HG02885 (cell line): ENCODE results near the gene ACADSB.

Experiments used
- ATAC-seq: cut with Tn5 transposase; IDR thresholded peaks from one replicate; pipeline ENCODE4 v1.9.1; 2021; ENCODE audit warnings: mild to moderate bottlenecking; ENCODE audit not compliant: unreplicated experiment, poor library complexity

Gene ACADSB

DNA sequence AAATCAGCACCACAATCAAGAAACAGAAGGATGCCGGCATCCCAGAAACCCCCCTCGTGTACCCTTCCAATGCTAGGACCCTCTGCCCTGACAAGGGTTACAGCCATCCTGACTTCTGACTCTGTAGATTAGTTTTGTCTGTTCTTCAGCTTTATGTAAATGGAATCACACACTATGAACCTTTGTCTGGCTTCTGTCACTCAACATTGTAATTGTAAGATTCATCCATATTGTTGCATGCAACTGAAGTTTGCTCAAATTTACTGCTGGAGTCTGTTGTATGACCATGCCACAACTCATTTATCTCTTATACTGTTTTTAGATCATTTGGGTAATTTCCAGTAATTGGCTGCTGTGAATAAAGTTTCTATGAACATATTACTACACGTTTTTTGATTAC, 8.7 kb upstream of the ACADSB start:
- ATAC-seq: no peak

DNA sequence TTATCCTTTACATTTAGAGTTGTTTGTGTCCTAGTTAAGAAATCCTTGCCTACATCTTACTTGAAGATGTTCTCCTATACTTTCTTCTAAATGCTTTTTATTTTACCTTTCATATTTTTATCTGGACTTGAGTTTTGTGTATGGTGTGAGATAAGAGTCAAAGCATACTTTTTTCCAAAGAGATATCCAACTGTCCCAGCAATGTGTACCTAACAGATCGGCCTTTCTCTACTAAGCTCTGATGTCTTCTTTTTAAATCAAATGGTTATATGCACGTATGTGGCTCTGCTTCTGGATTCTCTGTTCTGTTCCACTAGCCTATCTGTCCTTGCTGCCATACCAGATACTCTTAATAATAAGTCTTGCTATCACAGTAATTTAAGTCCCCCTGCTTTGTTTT, 7.4 kb upstream of the ACADSB start:
- no peak for ATAC-seq

DNA sequence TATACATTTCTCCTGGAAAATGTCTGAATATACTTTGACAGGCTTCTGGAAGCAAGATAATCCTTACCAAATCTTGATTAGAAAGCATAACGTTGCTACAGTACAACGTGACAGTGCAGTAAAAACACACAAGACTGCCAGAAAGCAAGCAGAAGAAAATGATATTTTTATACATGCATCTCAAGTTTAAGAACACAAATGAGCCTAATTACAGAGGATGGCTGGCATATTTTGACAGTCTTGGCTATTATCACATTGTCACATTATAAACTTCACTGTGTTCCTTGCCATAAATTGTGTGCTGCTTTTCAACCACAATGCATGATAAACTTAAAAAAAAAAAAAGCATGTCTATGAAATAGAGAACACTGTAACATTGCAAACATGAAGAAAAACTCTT, 4.5 kb upstream of the ACADSB start:
- no peak for ATAC-seq

DNA sequence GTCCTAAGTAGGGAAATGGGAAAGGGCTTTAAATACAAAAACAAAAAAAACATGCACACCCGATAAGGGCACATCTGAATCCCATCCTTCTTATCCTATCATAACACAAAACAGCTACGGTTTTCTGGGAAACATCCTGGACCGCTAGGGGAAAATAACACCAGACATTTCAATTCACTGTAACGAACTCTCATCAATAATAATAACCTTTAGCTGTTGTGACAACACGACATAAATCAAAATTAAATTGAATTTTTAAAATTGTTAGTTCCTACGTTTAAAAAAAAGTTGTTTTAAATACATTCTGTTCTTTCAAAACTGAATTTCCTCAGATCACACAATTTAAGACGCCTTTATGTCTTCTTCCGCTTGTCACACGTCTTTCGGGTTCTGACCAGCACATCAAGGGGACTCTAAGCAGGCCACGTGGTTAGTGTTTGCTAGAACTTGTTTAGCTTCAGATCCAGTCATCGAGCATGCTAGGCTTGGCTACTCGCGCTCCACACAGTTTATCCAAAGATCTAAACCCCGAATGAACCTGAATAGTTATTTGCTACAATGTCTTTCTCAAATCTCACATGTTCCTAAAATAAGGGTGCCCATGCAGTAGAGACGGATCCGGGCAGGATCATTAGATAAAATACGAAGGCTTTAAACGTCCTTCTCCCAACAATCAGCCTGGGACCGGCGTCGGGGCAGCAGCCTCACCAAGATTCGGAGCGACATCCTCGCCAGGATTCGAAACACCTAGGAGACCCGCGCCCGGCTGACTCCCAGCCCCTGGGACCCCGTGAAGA, 1.1 kb upstream of the ACADSB start:
- peak; percentile 43 for ATAC-seq

DNA sequence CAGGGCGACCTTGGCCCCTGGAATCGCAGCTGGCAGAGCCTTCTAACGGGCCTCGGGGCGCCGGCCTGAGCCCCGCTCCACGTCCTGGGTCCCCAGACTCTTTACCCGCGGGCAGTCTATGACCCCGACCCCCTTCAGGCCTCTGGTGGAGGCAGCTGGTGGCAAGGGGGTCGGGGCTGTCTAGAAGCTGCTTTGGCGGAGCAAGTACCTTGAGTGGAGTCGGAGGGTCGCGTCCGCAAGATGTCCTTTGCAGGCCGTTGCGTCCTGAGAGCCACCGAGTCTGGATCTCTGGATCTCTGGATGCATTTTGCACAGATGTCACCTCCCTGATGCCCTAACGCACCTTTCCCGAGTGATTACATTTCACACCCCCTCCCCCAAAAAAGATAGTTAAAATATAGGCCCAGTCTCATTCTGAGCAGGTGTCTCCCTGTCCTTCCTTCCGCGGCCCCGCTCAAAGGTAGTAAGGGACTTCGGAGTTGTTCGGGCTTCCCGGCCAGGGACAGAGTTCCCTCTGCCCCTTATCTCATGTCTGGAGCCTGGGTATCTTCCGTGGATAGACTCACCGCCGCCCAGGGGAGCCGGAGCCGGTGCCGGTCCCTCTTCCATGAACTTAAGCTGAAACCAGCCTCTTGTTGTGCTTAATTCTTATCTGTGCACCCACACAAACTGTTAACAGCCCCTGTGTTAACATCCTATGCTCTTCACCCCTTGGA, 457 bp downstream of the ACADSB start:
- ATAC-seq: peak; percentile 17

DNA sequence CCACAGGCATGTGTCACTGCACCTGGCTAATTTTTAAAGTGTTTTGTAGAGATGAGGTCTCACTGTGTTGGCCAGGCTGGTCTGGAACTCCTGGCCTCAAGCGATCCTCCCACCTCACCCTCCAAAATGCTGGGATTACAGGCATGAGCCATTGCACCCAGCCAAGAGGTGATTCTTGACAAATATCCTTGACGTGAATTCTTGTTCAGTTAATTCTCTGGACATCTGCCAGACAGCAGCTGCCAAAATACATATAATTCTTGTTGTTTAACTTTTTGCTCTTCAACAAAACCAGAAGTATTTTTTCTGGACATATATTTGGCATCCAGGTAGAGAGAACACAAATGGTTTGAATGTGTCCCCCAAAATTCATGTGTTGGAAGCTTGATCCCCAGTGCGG, 3.2 kb downstream of the ACADSB start:
- ATAC-seq: no peak

DNA sequence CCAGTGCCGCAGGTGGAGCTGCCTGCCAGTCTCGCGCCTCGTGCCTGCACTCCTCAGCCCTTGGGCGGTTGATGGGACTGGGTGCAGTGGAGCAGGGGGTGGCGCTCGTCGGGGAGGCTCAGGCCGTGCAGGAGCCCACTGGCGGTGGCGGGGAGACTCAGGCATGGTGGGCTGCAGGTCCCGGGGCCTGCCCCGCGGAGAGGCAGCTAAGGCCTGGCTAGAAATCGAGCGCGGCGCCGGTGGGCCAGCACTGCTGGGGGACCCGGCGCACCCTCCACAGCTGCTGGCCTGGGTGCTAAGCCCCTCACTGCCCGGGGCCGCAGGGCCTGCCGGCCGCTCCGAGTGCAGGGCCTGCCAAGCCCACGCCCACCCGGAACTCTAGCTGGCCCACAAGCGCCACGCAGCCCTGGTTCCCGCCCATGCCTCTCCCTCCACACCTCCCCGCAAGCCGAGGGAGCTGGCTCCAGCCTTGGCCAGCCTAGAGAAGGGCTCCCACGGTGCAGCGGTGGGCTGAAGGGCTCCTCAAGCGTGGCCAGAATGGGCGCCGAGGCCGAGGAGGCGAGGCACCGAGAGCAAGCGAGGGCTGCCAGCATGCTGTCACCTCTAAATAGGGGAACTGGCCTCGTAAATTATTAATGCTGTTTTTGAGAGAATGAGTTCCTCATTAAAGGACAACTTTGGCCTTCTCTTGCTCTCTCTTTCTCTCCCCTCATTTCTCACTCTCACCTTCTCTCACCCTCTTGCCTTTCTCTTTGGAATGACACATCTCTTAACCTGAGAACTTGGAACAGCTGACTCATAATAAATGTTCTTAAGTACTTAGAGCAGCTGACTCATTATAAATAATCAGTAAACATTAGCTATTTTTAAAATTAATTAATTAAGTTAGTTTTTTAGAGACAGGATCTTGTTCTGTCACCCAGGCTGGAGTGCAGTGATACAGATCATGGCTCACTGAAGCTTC, 4.9 kb downstream of the ACADSB start:
- ATAC-seq: no peak

DNA sequence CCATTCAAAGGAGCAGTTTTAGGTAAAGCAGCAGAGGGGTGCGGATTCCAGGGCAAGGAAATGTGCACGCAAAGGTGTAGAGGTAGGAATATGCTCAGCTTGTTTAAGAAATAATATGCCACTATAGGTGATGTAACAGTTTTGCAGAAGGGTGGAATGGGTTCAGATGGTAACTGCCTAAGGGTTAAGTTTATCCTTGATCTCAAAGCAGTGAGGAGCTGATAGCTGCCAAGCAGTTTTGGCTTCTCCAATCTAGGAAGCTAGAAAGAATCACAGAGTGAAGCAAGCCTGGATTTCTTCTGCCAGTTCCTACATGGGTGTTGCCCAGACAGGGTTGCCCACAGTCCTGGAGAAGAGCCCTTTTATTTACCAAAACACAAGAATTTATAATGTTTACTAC, 6.0 kb downstream of the ACADSB start:
- ATAC-seq: no peak

DNA sequence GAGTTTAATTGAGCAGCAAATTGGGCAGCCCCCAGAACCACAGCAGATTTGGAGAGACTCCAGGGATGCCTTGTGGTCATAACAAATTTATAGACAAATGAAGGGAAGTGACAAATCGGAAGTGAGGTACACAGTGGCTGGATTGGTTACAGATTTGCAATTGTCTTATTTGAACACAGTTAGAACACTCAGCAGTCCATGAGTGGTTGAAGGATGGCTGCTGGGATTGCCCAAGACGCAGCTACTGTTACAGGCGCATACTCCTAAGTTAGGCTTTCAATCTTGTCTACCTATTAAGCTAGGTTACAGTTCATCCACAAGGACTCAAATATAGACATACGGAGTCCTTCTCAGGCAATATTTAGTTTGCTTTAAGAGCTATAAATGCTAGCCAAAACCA, 7.4 kb downstream of the ACADSB start:
- no peak for ATAC-seq

DNA sequence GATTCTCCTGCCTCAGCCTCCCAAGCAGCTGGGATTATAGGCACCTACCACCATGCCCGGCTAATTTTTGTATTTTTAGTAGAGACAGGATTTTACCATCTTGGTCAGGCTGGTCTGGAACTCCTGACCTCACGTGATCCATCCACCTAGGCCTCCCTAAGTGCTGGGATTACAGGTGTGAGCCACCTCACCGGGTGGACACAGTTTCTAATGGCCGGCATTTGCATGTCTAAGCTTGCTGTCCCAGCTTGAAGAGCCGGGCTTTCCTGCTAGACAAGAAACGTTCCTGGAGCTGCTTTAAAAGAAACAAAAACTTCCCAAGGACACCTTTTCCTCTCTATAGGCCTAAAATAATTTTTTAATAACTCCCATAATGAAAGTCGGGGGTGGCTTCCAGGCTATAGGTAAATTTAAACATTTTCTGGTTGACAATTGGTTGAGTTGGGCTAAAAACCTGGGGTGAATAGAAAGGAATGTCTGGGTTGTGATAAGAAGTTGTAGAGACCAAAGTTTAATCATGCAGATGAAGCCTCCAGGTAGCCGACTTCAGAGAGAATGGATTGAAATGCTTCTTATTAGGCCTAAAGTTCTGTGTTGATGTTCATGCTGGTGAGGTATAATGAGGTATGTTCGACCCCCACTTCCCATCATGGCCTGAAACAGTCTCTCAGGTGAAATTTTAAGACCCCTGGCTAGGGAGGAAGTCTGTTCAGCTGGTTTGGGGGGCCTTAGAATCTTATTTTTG, 8.8 kb downstream of the ACADSB start:
- no peak for ATAC-seq

DNA sequence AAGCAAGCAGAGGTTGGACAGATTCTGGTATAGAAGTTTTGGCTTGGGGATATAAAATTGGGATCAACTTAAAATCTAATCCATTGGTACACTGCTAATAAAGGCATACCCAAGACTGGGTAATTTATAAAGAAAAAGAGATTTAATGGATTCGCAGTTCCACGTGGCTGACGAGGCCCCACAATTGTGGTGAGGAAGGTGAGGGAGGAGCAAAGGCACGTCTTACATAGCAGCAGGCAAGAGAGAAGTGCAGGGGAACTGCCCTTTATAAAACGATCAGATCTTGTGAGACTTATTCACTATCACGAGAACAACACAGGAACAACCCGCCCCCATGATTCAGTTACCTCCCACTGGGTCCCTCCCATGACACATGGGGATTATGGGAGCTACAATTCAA, 9.7 kb downstream of the ACADSB start:
- ATAC-seq: no peak

DNA sequence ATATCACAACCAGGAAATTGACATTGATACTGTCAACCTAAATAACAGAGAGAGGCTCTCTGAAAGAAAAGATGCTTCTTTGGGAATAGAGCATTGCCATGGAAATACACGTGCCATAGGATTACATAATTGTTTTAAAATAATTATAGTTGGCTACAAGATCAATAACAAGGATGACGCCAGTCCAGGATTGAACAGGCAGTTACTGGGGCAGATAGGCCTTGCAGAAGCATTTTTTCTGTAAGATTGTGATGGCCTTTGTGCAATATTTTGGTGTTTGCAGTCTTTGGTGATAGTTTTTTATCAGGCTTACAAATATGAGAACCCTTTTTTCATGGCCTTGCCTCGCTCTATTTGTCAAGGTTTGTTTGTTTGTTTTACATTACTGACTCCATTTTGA, 10.5 kb downstream of the ACADSB start:
- no peak for ATAC-seq

DNA sequence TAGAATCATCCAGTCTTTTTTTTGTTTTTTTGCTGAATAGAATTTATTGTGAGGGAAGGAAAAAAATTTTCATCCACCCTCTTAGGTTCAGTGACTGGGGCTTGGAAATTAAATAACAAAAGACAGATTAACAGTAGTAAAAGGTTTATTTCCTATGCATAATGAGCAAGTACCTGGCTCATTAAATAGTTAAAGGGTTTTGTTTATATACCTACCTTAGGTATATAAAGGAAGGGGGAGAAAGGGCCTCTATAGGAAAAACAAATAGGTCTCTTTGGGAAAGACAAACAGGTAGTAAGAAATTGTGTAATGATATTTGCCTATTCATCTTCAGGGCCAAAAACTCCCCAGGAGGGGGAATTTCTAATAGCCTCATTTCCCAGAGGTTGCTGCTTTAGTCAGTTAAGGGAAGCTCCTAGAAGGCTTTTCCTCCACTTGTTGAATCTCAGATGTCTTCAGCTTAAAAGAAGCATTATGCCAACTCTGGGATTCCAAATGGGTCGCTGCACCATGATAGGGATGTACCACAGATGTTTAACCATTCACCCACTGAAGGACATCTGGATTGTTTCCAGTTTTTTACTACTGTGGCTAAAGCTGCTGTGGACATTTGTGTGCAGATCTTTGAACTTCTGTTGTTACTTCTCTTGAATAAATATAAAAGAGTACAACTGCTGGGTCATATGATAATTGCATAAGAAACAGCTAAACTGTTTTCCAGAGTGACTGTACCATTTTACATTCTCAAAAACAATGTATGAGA, 11.3 kb downstream of the ACADSB start:
- no peak for ATAC-seq

DNA sequence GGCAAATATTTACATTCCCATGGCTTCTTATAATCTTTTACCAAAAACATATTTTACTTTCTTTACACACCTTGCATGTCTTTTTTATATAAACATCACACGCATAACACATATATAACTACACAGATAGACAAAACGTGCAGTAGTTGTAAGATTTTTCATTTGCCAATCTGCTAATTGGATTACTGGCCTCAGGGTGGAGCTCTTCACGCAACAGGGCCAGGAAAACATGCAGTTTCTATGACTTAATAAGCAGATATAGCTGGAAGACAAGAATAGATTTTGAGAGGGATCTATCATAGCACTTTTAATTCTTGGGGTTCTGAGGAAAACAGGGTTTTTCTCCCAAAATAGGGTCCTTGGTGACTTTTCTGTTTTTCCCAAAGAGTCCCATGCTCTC, 12.7 kb downstream of the ACADSB start:
- ATAC-seq: no peak

DNA sequence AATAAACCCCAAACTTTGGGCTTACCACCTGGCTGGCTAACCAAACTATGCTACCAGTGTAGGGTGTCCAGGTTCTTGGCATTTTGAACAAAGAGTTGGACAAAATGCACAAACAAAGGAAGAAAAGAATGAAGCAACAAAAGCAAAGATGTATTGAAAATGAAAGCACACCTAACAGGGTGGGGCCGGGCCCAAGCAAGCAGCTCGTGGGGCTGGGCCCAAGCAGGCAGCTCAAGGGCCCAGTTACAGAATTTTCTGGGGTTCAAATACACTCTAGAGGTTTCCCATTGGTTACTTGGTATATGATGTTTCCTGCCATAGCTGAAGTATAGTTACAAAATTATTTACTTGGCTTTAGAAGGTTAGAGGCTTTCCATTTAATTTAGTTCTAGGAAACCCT, 15.7 kb downstream of the ACADSB start:
- ATAC-seq: no peak

DNA sequence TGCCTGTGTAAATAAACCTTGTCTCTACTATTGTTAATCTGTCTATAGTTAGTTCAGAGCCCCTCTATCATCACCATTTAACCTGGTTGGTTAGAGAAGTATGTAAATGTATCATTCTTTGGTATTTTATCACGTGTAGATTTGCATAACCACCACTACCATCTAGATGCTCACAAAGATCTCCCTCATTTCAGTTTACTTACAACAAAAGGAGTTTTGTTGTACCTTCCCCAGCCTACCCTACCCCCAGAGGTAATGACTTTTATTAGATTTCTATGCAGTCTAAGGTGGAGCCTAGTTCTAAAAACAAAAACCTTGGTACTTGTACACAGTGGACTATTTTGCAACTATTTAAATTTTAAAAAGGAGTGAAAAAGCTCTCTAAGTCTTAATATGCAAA, 17.5 kb downstream of the ACADSB start:
- ATAC-seq: no peak

DNA sequence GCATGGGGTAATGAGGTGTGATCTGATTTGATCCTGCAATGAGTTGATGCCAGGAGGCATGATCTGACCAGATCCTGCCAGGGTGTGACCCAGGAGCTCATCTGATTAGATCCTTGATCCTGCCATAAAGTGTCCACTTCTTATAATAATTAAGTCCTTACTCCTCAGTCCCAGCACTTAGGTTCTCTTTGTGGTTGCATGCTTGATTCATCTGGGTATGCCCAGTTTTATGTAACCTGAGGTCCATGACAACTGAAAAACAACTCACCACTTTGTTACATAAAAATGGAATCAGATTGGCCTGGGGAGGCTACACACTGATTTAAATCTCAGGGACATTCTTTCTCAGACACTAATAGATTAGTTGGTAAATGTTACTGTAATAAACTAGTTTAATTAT, 19.1 kb downstream of the ACADSB start:
- no peak for ATAC-seq

DNA sequence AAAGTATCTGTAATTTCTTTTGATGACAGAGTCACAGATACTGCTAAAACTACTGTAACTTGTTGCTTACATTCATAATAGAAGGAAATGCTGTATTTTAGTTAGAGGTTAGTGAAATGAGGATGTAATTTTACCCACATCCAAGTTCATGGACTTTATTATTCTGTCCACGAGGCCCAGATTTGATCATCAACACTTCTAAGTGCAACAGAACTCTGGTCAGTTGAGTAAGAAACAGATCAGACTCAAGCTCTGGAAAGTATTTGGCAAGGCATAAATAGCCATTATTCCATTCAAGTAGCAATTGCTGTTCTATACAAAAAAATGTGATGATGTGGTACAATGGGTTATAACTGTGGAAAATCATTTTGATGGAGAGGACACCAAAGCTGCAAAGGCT, 22.3 kb downstream of the ACADSB start:
- ATAC-seq: no peak

DNA sequence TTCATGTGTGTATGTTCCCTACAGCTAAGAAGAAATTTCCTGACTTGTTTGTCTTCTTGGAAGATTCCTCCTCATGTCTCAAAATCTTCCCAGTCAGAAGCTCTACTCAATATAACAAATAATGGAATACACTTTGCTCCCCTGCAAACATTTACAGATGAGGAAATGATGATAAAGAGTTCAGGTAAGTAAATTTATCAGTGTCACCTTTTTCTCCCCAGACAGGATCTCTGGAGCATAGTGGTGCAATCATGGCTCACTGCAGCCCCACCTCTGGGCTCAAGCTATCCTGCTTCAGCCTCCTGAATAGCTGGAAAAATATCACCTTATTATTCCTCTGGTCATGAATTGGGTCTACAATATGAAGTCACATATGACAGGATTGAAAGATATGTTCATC, 25.5 kb downstream of the ACADSB start:
- no peak for ATAC-seq
